DLD1 (cell line): ENCODE measurements around the gene ICAM5.

Source experiments
- in situ Hi-C: cut with HindIII; loops from 2 replicates; pipeline ENCODE4 v1.10.0; 2017; ENCODE audit warnings: low sequenced_read_pairs

The ICAM5 gene

DNA sequence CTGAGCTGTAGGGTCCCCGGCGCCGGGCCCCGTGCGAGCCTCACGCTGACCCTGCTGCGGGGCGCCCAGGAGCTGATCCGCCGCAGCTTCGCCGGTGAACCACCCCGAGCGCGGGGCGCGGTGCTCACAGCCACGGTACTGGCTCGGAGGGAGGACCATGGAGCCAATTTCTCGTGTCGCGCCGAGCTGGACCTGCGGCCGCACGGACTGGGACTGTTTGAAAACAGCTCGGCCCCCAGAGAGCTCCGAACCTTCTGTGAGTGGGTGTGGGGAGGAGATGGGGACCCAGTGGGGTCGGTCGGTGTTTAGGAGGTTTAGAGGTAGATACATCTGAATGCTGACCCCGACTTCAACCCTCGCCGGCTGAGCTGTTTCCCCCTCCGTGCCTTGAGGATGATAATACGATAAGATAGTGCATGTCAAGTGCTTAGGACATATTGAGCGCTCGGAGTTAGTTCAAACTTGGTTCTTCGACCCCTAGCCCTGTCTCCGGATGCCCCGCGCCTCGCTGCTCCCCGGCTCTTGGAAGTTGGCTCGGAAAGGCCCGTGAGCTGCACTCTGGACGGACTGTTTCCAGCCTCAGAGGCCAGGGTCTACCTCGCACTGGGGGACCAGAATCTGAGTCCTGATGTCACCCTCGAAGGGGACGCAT, 1.9 kb downstream of the ICAM5 start:
- in situ Hi-C loops, result no loop called here

DNA sequence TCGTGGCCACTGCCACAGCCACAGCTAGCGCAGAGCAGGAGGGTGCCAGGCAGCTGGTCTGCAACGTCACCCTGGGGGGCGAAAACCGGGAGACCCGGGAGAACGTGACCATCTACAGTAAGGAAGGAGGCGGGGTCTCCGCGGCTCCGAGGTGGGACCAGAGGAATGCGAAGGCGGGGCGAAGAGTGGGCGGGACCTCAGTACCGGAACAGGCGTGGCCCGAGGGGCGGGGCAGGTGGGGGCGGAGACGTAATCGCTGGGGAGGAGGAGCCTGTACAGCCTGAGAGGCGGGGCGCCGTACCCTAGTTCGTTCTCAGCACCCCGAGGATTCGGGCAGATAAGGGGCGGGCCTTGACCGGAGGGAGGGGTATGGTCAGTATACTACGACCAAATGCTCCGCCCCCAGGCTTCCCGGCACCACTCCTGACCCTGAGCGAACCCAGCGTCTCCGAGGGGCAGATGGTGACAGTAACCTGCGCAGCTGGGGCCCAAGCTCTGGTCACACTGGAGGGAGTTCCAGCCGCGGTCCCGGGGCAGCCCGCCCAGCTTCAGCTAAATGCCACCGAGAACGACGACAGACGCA, 2.5 kb downstream of the ICAM5 start:
- in situ Hi-C loops, result no loop called here

DNA sequence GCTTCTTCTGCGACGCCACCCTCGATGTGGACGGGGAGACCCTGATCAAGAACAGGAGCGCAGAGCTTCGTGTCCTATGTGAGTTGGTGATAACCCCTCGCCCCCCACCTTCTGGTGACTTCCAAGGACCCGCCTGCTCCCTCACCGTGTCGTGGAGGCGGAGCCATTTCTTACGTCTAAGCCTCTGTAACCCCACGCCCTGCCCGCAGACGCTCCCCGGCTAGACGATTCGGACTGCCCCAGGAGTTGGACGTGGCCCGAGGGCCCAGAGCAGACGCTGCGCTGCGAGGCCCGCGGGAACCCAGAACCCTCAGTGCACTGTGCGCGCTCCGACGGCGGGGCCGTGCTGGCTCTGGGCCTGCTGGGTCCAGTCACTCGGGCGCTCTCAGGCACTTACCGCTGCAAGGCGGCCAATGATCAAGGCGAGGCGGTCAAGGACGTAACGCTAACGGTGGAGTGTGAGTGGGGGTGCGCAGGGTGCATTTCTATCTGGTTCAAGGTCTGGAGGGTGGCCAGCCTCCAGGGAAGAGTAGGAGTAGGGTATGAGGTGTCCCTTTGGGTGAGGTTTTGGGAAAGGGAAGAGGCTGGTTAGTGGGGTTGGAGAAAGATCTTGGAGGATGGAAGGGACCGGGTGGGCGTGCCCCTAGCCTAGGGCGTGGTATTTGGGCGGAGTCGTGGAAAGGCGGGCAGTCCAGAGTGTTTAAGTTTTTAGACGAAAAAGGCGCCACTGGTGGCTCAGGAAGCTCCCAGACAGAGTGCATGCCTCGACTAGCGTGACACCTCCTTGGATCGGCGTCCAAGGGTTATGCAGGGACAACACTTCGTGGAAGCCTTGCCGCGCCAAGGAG, 3.3 kb downstream of the ICAM5 start:
- in situ Hi-C loops, result no loop called here

DNA sequence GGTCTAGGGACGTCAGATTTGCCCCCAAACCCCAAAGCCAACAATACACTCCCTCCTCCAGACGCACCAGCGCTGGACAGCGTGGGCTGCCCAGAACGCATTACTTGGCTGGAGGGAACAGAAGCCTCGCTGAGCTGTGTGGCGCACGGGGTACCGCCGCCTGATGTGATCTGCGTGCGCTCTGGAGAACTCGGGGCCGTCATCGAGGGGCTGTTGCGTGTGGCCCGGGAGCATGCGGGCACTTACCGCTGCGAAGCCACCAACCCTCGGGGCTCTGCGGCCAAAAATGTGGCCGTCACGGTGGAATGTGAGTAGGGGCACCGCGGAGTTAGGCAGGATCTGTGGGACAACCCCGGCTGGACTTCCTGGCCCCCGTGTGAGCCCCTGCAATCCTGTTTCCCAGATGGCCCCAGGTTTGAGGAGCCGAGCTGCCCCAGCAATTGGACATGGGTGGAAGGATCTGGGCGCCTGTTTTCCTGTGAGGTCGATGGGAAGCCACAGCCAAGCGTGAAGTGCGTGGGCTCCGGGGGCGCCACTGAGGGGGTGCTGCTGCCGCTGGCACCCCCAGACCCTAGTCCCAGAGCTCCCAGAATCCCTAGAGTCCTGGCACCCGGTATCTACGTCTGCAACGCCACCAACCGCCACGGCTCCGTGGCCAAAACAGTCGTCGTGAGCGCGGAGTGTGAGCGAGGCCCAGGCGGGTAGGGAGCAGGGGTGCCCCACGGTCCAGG, 4.0 kb downstream of the ICAM5 start:
- in situ Hi-C loops, result no loop called here

DNA sequence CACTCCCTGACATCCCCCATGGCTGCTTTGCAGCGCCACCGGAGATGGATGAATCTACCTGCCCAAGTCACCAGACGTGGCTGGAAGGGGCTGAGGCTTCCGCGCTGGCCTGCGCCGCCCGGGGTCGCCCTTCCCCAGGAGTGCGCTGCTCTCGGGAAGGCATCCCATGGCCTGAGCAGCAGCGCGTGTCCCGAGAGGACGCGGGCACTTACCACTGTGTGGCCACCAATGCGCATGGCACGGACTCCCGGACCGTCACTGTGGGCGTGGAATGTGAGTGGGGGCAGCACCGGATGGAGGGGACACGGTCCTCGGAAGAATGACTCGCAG, 4.6 kb downstream of the ICAM5 start:
- in situ Hi-C loops, result no loop called here

DNA sequence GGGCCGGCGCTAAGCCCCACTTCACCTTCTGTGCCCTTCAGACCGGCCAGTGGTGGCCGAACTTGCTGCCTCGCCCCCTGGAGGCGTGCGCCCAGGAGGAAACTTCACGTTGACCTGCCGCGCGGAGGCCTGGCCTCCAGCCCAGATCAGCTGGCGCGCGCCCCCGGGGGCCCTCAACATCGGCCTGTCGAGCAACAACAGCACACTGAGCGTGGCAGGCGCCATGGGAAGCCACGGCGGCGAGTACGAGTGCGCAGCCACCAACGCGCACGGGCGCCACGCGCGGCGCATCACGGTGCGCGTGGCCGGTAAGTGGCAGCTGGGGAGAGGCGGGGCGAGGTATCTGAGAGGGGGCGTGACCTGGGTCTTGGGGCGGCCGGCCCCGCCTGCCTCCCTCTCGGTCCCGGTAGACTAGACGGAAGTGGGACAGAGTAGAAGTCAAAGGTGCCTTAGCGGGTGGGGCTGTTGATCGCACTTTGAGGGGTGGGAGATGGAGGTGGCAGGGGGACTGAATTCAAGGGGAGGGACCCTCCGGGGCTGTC, 5.6 kb downstream of the ICAM5 start:
- in situ Hi-C loops, result no loop called here

DNA sequence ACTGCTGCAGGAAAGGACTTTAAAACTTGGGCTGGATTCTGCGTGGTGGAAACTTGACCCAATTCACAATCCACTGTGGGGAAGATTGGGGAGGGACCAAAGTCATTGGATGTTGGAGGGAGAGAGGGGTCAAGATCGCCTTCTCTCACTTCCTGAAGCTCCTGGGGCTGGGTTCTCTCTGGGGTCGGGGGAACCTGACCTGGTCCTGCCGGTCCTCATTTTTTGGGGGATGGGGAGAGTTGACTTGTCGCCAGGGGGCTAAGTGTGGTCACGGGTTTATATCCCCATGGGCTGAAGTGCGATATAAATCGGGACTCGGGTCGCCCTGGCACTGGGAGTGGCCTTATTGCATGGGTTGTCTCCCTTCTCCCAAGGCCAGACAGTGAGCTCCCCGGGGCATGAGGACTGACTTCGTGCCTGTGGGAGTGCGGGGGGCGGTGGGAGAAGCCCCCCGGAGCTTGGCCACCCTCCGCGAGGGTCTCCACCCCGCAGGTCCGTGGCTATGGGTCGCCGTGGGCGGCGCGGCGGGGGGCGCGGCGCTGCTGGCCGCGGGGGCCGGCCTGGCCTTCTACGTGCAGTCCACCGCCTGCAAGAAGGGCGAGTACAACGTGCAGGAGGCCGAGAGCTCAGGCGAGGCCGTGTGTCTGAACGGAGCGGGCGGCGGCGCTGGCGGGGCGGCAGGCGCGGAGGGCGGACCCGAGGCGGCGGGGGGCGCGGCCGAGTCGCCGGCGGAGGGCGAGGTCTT, 6.3 kb downstream of the ICAM5 start:
- in situ Hi-C loops, result no loop called here

DNA sequence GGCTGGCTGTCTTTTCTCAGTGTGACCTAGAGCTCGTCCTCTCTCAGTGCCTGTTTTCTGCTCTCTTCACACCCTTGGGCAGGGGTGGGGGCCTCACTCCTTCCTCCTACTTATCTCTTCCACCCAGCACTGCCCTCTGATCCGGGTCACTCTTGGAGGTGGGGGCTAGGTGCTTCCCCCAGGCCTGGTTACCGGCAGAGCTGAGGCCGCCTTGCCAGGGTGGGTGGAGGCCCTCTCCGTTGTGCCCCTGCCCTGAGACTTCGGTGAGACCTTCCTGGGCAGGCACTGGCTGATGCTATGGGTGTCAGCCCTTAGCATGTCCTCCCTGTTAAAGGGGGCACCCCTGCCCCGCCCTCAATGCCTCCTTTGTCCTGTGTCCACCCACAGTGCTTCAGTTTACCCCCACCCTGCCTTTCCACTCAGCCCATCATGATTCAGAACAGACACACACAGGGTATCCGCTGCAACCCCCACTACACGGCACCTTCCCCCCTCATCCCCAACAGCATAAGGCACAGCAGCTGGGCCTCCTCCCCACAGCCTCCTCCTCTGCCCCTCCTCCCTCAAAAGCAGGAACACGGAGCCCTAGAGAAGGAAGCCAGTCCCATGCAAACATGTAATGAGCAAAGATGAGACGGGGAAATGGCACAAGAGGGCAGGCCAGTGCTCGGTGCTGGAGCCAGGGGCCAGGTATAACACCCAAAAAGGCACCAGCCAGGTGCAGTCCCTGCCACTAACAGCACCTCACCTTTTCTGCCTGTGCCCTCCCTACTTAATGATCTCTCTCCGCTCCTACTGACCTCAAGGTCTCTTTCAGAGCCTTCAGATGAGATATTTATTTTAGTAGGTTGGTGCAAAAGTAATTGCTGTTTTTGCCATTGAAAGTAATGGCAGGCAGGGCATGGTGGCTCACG, 10.1 kb downstream of the ICAM5 start:
- in situ Hi-C loops, result no loop called here

DNA sequence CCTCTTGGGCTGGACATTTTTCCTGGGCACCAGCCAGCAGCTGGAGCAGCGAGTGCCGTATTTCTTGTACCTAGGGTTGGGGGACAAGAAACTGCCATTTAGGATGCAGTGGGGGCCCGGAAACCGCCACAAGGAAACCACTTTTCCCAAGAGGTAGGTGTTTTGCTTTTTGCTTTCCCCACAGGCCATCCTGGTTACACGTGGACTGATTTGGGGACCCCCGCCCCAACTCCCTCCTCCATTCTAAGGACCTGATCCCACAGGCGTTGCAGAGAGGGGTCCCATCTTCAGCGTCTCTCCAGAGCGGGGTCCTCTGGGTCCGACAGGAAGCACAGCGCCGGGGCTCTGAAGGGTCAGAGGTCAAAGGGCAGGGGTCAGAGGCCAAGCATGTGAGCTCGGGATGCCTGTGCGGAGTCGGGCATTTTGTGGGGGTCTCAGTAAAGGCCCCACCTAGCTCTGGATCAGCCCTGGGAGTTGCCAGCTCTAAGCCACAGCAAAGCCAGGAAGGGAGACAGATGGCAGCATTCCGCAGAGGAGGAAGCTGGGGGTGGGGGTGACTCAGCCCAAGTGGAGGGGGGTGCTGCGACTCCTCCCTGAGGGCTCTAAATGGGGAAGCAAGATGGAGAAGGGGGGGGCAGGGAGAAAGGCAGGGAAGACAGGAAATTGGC, 15.5 kb downstream of the ICAM5 start:
- in situ Hi-C loops, result no loop called here

DNA sequence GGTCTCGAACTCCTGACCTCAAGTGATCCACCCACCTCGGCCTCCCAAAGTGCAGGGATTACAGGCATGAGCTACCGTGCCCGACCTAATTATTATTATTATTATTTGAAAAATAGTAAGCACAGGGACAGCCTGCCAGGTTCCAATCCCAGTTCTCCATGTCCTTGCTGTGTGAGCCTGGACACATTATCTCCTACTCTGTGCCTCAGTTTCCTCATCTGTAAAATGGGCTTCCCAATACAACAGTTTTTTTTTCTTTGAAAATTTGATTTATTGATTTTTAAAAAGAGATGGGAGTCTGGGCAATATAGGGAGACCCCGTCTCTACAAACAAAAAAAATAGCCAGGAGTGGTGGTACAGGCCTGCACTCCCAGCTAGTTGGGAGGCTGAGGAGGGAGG, 16.6 kb downstream of the ICAM5 start:
- in situ Hi-C loops, result no loop called here

DNA sequence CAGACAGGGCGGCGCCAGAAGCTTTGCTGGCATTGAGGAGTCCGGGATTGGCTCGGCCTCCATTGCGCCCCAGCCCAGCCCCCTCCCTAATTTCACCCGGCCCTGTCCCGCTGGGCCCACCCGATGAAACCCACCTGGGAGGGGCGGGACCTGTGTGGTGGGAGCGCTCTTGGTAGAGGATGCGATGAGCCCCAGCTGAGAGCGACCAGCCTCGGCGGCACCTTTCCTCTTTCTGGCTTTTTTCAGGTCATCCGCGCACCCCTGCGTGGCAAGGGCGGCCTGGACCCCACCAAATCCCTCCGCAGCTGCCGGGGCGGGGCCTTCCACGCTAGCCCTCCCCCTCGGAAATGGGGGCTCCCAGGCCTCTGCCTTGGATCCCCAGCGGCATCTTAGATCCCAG, 19.7 kb downstream of the ICAM5 start, which contains the start of gene ZGLP1:
ZGLP1 (minus strand) TSS at position 393 of the 400 bp plus-strand sequence.
- in situ Hi-C loops, result no loop called here

DNA sequence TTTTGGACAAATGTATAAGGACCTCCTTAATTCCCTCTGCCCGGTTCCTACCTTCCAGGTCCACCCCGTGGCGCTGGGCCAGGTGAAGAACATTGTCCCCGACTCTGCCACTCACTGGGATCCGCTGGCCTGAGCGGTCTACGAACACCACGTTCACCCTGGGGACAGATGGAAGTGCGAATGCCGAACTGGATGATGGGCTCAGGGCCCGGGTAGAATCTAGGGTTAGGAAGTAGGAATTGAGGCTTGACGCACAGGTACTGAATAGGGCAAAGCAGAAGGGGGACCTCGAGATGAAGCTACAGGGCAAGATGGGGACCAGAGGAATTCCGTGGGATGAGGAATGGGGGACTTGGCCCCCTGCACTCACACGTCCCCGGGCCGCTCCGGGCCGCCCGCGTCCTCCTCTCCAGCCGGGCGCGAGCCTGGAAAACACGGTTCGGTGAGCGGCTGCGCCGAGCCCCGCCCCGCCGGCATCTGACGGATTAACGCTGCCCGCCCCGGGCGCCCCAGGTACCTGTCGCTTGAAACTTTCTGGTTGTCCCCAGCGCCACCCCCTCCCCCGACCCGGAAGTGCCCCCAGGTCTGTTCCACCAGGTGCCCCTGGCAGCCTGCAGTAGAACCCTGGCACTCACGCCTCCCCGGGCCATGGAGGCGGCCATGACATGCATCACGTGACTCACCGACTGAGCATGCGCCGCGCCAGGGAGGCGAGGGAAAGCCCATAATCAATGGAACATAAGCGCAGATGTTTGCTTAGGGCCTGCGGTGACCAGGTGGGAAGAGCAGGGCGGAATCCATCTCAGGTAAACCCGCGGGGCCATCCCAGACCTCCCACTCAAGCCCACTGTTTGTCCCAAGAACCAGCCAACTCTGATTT, 25.8 kb downstream of the ICAM5 start, which contains the start of gene FDX2:
FDX2 (minus strand) TSS at position 681 of the 880 bp plus-strand sequence; CDS start at position 662, 19 bp downstream.
- in situ Hi-C loops, result no loop called here

DNA sequence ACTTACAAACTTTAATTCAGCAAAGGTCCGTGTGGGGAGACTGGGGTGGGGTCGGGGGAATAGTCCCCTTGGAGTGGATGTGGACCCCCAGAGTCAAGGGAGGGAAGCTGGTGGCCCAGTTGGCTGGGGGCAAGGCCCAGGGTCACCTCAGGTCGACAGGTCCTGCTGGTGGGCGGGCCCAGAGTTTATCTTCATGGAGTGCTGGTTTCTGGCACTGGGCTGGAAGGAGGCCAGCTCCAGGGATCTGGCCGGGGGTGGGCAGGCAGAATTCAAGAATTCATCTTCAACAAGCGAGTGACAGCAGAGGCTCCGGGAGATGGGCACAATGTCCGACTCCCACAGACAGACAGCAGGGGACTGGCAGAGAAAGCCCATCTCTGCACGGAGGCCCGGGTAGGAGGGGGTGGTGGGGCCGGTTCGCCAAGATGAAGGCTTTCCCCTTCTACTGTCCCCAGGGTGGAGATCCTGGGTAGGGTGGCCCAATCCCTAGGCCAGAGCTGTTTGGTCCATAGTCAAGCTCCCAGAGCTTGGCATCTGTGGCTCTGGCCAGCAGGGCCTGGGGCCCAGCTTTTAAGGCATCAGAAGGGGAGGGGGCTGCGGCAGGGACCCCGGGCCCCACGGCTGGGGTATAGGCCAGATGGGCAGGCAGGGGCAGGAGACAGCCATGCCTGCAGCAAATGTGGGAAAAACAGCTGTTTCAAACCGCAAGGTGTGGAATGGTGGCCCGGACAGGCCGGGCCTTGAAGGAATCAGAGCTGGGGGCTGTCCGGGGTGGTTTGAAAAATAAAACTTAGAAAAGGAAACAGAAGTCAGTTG, 26.7 kb downstream of the ICAM5 start:
- in situ Hi-C loops, result no loop called here

DNA sequence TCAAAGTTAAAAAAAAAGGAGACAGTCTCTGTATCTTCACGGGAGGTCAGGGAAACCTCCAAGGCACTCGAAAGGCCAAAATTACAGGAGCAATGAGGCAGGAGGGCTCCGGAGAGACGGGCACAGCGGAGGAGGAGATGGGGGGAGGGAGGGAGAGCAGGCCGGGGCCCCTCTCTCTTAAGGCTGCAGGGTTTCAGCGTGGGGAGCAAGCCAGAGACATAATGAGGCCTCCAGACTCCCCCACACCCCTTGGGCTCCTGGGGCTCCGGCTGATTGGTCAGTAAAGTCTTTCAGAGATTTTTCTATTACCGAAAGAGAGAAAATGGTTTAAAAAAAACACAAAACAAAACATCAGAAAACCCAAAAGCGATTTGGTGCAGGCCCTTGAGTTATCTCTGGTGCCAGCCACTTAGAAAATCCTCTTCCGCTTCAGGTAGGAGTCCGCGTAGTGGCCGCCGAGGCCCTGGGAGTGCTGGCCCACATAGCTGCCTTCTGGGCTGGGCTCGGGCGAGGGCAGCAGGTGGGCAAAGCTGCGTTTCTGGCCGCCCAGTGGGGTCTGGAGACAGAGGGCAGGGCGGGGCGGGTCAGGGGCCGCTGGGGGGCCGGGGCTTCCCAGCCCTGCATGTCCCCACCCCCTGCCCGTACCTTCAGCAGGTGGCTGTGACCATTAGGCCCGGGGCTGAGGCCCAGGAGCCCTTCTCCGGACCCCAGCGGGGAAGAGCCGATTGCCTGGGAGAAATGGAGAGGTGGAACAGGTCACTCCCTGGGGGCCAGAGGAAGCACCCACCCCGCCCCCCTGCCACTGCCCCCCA, 27.5 kb downstream of the ICAM5 start:
- in situ Hi-C loops, result no loop called here

DNA sequence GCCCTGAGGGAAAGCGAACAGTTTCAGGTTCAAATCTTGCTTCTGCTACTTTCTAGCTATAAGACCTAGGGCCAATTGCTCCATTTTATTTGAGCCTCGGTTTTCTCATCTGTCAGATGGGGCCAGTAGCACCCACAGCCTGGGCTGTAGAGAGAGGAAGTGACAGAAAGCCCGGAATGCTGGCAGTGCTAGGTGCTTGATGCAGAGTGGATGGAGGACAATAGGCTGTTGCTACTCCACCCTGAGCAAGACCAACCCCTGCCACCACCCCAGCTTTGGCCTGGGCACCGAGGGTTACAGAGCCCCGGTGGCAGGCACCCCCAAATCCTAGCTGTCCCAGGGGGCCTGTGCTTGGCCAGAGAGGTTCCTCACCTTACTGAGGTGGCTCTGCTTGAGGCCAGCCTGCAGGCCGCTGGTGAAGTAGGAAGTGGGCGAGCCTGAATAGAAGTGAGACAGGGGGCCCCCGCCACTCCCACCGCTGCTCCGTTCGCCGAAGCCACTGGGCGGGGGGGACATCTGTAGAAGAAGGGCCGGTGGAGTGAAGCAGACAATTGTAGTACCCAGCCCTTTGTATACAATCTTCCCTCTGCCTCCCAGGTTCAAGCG, 28.2 kb downstream of the ICAM5 start:
- in situ Hi-C loops, result no loop called here
